Effector CD4-positive, alpha-beta T cell (primary cell): ENCODE results near the gene ZNF841.
"Not testable (repeated sequence)": the region's sequence is repeated elsewhere in the genome, so short reads cannot be mapped to it uniquely, and the experiment has no call there.

Source experiments
- DNase-seq: peaks from one replicate; pipeline ENCODE4 v3.0.0-alpha.2; 2020

ZNF841 gene

GRCh38 chr19:52066258-52066863, 29.2 kb downstream of the ZNF841 start:
- no peak for DNase-seq

GRCh38 chr19:52065399-52065798, 30.2 kb downstream of the ZNF841 start:
- no peak for DNase-seq

GRCh38 chr19:52056480-52056879, 39.1 kb downstream of the ZNF841 start:
- DNase-seq = not testable (repeated sequence)

GRCh38 chr19:52051736-52052135, 43.8 kb downstream of the ZNF841 start:
- DNase-seq = not testable (repeated sequence)

- peak; percentile 73 for DNase-seq
Measured at GRCh38 chr19:52048555-52049501, 46.7 kb downstream of the ZNF841 start, which contains the start of gene ZNF432. ZNF432 (minus strand) TSS chr19:52048838; CDS start chr19:52046868, 1,970 bp downstream.

GRCh38 chr19:52039169-52039568, 56.4 kb downstream of the ZNF841 start:
- DNase-seq = no peak

- DNase-seq = no peak
Measured at GRCh38 chr19:52034051-52034728, 61.4 kb downstream of the ZNF841 start.

GRCh38 chr19:52028780-52029123, 66.8 kb downstream of the ZNF841 start:
- no peak for DNase-seq

- DNase-seq = peak; percentile 72
Measured at GRCh38 chr19:52028027-52028779, 67.4 kb downstream of the ZNF841 start, which contains the start of gene ZNF614. ZNF614 (minus strand) TSS chr19:52028379; CDS start chr19:52025745, 2,634 bp downstream.

GRCh38 chr19:52026255-52026990, 69.1 kb downstream of the ZNF841 start:
- DNase-seq = not testable (repeated sequence)

- not testable (repeated sequence) for DNase-seq
Measured at GRCh38 chr19:52024478-52024877, 71.1 kb downstream of the ZNF841 start.

- no peak for DNase-seq
Measured at GRCh38 chr19:52022193-52022592, 73.4 kb downstream of the ZNF841 start.

GRCh38 chr19:52020506-52020905, 75.1 kb downstream of the ZNF841 start:
- no peak for DNase-seq
